ENCODE measurements around the gene CLDN20. TPM values are rescaled to one million over a fixed set of nuclear protein-coding genes. Genes with fewer than 3 reads are reported as not detected.

CLDN20 gene
- total and polyA plus RNA-seq, 10 of the 15 experiments (the other 5 are each of a cell fraction or from before 2014, with no cell fraction given) = 0.13 to 0.23 TPM; not detected in 8

GRCh38 chr6:155248008-155249001 is 15.5 kb upstream of the CLDN20 start (continued):
- TF ChIP-seq ZBTB11 (CRISPR knock-in tag; IDR thresholded peaks at IDR 0.05) (no peak), WRNIP1 (IDR thresholded peaks at IDR 0.05; ENCODE audit: borderline replicate concordance, low read depth, low read length) (no peak), SIN3A (IDR thresholded peaks at IDR 0.05; ENCODE audit: low read depth, low read length) (no peak), POLR2AphosphoS5 (IDR thresholded peaks at IDR 0.05; ENCODE audit: low read length) (no peak), TARDBP (IDR thresholded peaks at IDR 0.05; ENCODE audit: borderline replicate concordance) (no peak), ZZZ3 (IDR thresholded peaks at IDR 0.05; ENCODE audit: control insufficient read depth, insufficient read length, low read depth) (no peak), SMARCA5 (IDR thresholded peaks at IDR 0.05) (no peak), USF2 (IDR thresholded peaks at IDR 0.05; ENCODE audit: borderline replicate concordance, low read depth, low read length) (no peak; the same call in 1 of the 2 replicates), E2F4 (IDR thresholded peaks at IDR 0.05; ENCODE audit: low read depth, low read length) (no peak), ZBED1 (IDR thresholded peaks at IDR 0.05; ENCODE audit: borderline replicate concordance) (no peak), ZNF207 (IDR thresholded peaks at IDR 0.05; ENCODE audit: borderline replicate concordance) (no peak), TCF7 (IDR thresholded peaks at IDR 0.05; ENCODE audit: borderline replicate concordance) (no peak), SUPT20H (IDR thresholded peaks at IDR 0.05; ENCODE audit: borderline replicate concordance, control insufficient read depth, low read depth, low read length) (no peak), LARP7 (IDR thresholded peaks at IDR 0.05) (no peak), FOXK2 (IDR thresholded peaks at IDR 0.05) (no peak), PAX8 (IDR thresholded peaks at IDR 0.05) (no peak), RAD51 (IDR thresholded peaks at IDR 0.05) (peak; percentile 77), ZNF274 (IDR thresholded peaks at IDR 0.05; ENCODE audit: insufficient read depth, insufficient read length) (no peak), MEF2B (IDR thresholded peaks at IDR 0.05; ENCODE audit: partially characterized antibody, poor library complexity, severe bottlenecking) (no peak), POLR2AphosphoS2 (IDR thresholded peaks at IDR 0.05; ENCODE audit: low read depth, low read length) (no peak), NFYA (IDR thresholded peaks at IDR 0.05; ENCODE audit: borderline replicate concordance, low read depth, low read length) (no peak), JUNB (IDR thresholded peaks at IDR 0.05) (no peak), EP300 (IDR thresholded peaks at IDR 0.05; ENCODE audit: borderline replicate concordance in 1 of 2, control insufficient read depth in 1 of 2, low read depth in 2 of 2, low read length in 2 of 2) (no peak), IKZF2 (IDR thresholded peaks at IDR 0.05) (no peak), FOXM1 (IDR thresholded peaks at IDR 0.05; ENCODE audit: low read depth, low read length) (0 out of 2 replicates have a peak, but pooled peaks have one; percentile 35), HDAC6 (IDR thresholded peaks at IDR 0.05; ENCODE audit: unreplicated experiment) (no peak), ZNF217 (IDR thresholded peaks at IDR 0.05) (no peak)

All from GM12878 (cell line).